Measurements from ENCODE around the gene BCL3. TPM values are rescaled to one million over a fixed set of nuclear protein-coding genes. Genes with fewer than 3 reads are reported as not detected.

BCL3 gene
- total and polyA plus RNA-seq, 2 of the 4 experiments (the other 2 are of a cell fraction): 1.6 to 26.0 TPM

GRCh38 chr19:44720945-44721344 lies 27.6 kb upstream of the BCL3 start:
- Histone ChIP-seq H2AFZ (replicated peaks; ENCODE audit: low read length, poor library complexity) (no peak overlapping the region), H2BK5ac (ENCODE audit: low read depth, low read length, poor library complexity, severe bottlenecking) (no peak overlapping the region), H3K27me3 (ENCODE audit: control insufficient read depth, insufficient read depth, low read length) (no peaks in the 10 kb centered on the region), H2AK9ac (replicated peaks; ENCODE audit: low read depth, low read length, poor library complexity) (no peak overlapping the region), H3K27ac (ENCODE audit: insufficient read depth, low read length) (no peak overlapping the region), H3K9me1 (ENCODE audit: insufficient read depth, low read length) (peaks cover 10% of the 10 kb centered on the region), H3K56ac (ENCODE audit: extremely low read depth, insufficient read depth, low read length) (no peak overlapping the region), H4K5ac (ENCODE audit: low read depth, low read length) (no peak overlapping the region), H2BK15ac (ENCODE audit: low read depth, low read length) (no peak overlapping the region; the same call in 2 of the 3 replicates), H3K4ac (ENCODE audit: low read depth, low read length) (no peak overlapping the region), H2AK5ac (ENCODE audit: low read depth, low read length) (no peak overlapping the region), H3K9me3 (ENCODE audit: control insufficient read depth, insufficient read depth, low read length) (no peaks in the 10 kb centered on the region), H3K23ac (ENCODE audit: low read depth, low read length) (no peak overlapping the region), H3K4me1 (ENCODE audit: control insufficient read depth, insufficient read depth, low read length) (peaks cover 19% of the 10 kb centered on the region), H3K18ac (ENCODE audit: low read depth, low read length) (no peak overlapping the region), H2BK20ac (ENCODE audit: low read depth, low read length) (no peak overlapping the region), H2BK120ac (ENCODE audit: low read depth, low read length) (peak overlapping the region; percentile 14; the same call in 1 of the 2 replicates), H3K4me2 (ENCODE audit: low read depth, low read length) (no peak overlapping the region), H3K9ac (ENCODE audit: low read depth, low read length) (no peak overlapping the region), H3K36me3 (ENCODE audit: control insufficient read depth, insufficient read depth, low read length) (no peaks in the 10 kb centered on the region), H3K4me3 (ENCODE audit: insufficient read depth, low read depth, low read length) (no peak overlapping the region), H4K8ac (ENCODE audit: low read depth in 2 of 2, low read length in 2 of 2) (no peak overlapping the region), H4K20me1 (ENCODE audit: insufficient read depth, low read length) (no peaks in the 10 kb centered on the region), H3K79me1 (ENCODE audit: low read depth in 1 of 2, low read length in 2 of 2) (no peaks in the 10 kb centered on the region), H3K14ac (replicated peaks; ENCODE audit: low read depth, low read length) (no peak overlapping the region), H4K91ac (ENCODE audit: insufficient read depth, low read depth, low read length) (no peak overlapping the region)
- CTCF ChIA-PET: interaction anchor here (0.7 to 0.9 kb wide), 2 partner anchors 32 to 144 kb away, joined by 3 to 4 read pairs; no protein-coding TSS in a partner anchor
- BruUV-seq (replicated peaks): no TSS peak
- in situ Hi-C loops (cut with MboI; ENCODE audit: low sequenced_read_pairs): loop anchor here (5.0 kb wide), 2 partner anchors 51 to 121 kb away; no protein-coding TSS in a partner anchor
- WGBS, 2 experiments (ENCODE audit: extremely low coverage in 2 of 2, insufficient read length in 1 of 2): 95% methylated on average over 4 of the region's 6 CpGs; no CpG with 5 or more reads in 1 of the 2 experiments
- TF ChIP-seq, protein P1, sequence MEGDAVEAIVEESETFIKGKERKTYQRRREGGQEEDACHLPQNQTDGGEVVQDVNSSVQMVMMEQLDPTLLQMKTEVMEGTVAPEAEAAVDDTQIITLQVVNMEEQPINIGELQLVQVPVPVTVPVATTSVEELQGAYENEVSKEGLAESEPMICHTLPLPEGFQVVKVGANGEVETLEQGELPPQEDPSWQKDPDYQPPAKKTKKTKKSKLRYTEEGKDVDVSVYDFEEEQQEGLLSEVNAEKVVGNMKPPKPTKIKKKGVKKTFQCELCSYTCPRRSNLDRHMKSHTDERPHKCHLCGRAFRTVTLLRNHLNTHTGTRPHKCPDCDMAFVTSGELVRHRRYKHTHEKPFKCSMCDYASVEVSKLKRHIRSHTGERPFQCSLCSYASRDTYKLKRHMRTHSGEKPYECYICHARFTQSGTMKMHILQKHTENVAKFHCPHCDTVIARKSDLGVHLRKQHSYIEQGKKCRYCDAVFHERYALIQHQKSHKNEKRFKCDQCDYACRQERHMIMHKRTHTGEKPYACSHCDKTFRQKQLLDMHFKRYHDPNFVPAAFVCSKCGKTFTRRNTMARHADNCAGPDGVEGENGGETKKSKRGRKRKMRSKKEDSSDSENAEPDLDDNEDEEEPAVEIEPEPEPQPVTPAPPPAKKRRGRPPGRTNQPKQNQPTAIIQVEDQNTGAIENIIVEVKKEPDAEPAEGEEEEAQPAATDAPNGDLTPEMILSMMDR (conservative IDR thresholded peaks at IDR 0.05; ENCODE audit: low read depth, low read length): no peak
- no peak for TF ChIP-seq USF2 (IDR thresholded peaks at IDR 0.05; ENCODE audit: low read depth, low read length)
- TF ChIP-seq FOS (IDR thresholded peaks at IDR 0.05; ENCODE audit: low read depth, low read length): no peak
- no peak for TF ChIP-seq SMC3 (IDR thresholded peaks at IDR 0.05; ENCODE audit: low read depth, low read length)
- TF ChIP-seq RCOR1 (IDR thresholded peaks at IDR 0.05; ENCODE audit: insufficient replicate concordance, low read length): no peak
- TF ChIP-seq ELK1 (IDR thresholded peaks at IDR 0.05; ENCODE audit: borderline replicate concordance, low read depth, low read length): no peak
- no peak for TF ChIP-seq RFX5 (IDR thresholded peaks at IDR 0.05; ENCODE audit: low read depth, low read length)
- TF ChIP-seq RAD21 (IDR thresholded peaks at IDR 0.05; ENCODE audit: low read length): no peak
- no peak for TF ChIP-seq MAFK (IDR thresholded peaks at IDR 0.05; ENCODE audit: low read depth, low read length)
- TF ChIP-seq BHLHE40 (IDR thresholded peaks at IDR 0.05; ENCODE audit: low read depth, low read length): no peak
- TF ChIP-seq NFE2L2 (IDR thresholded peaks at IDR 0.05; ENCODE audit: low read depth, low read length): no peak
- no peak for TF ChIP-seq CHD1 (IDR thresholded peaks at IDR 0.05; ENCODE audit: low read depth, low read length)
- TF ChIP-seq MXI1 (IDR thresholded peaks at IDR 0.05; ENCODE audit: borderline replicate concordance, low read depth, low read length): no peak
- no peak for TF ChIP-seq MAZ (IDR thresholded peaks at IDR 0.05; ENCODE audit: borderline replicate concordance, low read depth, low read length)
- no peak for TF ChIP-seq POLR2A (IDR thresholded peaks at IDR 0.05; ENCODE audit: low read depth, low read length)
- TF ChIP-seq CEBPB (IDR thresholded peaks at IDR 0.05; ENCODE audit: low read depth, low read length): no peak
- no peak for ATAC-seq (ENCODE audit: low read depth)
- POLR2A ChIA-PET (ENCODE audit: unreplicated experiment): no interaction called here
- DNase-seq: no peak
- intact Hi-C loops (cut with micrococcal nuclease): loop anchor here (5.0 kb wide), 1 partner anchor 36 kb away; no protein-coding TSS in a partner anchor
- dilution Hi-C loops (cut with HindIII; ENCODE audit: low sequenced_read_pairs, unreplicated experiment): no loop called here
